ENCODE measurements around the gene RBM20. TPM values are rescaled to one million over a fixed set of nuclear protein-coding genes. Genes with fewer than 3 reads are reported as not detected.

The RBM20 gene
- 0.58 and 0.61 TPM in 2 replicates for total RNA-seq
- long read RNA-seq, partial matches to known transcripts: 0 of 1 reads
- long read RNA-seq, other reads (novel, unspliced or antisense): 1 of 1 reads

DNA sequence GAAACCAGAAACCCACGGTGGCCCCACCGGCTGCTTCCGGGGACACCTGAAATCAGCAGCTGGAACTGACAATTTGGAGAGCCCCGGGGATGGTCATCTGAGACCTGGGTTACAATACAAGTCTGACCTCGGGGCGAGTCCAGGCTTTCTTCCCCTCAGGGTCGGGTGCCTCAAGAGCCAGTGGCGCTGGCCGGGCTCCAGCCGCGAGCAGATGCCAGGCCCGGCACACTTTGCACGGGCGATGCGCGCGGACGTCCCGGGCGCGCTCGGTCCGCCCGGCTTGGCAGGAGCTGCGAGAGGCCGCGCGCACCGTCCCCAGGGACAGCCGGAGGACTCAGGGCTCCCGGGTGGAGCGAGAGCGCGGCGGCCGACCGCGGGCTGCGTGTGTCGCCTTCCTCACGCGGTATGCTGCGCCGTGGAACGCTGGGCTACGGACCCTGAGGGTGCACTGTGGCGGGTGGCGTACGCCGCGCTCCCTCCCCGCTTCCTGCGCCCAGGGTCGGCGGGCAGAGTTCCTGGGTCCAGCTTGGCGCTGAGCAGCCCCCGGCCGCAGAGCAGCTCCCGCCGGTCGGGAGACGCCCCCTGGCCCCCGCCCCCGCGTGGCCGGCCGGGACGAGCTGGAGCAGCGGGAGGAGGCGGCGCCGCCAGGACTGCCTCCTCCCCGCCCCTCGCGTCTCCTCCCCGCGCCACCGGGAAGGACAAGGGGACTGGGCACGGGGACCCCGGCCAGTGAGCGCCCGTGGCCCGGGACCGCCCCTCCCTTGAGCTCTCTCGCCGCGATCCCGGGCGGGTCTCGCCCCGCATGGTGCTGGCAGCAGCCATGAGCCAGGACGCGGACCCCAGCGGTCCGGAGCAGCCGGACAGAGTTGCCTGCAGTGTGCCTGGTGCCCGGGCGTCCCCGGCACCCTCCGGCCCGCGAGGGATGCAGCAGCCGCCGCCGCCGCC, at the start of gene RBM20:
RBM20 (plus strand) TSS at position 684 of the 945 bp plus-strand sequence; CDS start at position 803, 119 bp downstream.
- Mint-ChIP-seq H3K4me3 (peak within 1 kb of the TSS; percentile 91), H3K27me3 (ENCODE audit: low read depth) (peaks cover 81% of the 10 kb centered on the region), H3K27ac (ENCODE audit: unreplicated experiment) (no peak within 1 kb of the TSS), H3K36me3 (ENCODE audit: low read depth) (no peaks in the 10 kb centered on the region), H3K9me3 (no peaks in the 10 kb centered on the region), H3K4me1 (peaks cover 36% of the 10 kb centered on the region)
- peak; percentile 29 for DNase-seq (ENCODE audit: low read depth, low spot score)
- TF ChIP-seq, protein P1, sequence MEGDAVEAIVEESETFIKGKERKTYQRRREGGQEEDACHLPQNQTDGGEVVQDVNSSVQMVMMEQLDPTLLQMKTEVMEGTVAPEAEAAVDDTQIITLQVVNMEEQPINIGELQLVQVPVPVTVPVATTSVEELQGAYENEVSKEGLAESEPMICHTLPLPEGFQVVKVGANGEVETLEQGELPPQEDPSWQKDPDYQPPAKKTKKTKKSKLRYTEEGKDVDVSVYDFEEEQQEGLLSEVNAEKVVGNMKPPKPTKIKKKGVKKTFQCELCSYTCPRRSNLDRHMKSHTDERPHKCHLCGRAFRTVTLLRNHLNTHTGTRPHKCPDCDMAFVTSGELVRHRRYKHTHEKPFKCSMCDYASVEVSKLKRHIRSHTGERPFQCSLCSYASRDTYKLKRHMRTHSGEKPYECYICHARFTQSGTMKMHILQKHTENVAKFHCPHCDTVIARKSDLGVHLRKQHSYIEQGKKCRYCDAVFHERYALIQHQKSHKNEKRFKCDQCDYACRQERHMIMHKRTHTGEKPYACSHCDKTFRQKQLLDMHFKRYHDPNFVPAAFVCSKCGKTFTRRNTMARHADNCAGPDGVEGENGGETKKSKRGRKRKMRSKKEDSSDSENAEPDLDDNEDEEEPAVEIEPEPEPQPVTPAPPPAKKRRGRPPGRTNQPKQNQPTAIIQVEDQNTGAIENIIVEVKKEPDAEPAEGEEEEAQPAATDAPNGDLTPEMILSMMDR (conservative IDR thresholded peaks at IDR 0.05): no peak

DNA sequence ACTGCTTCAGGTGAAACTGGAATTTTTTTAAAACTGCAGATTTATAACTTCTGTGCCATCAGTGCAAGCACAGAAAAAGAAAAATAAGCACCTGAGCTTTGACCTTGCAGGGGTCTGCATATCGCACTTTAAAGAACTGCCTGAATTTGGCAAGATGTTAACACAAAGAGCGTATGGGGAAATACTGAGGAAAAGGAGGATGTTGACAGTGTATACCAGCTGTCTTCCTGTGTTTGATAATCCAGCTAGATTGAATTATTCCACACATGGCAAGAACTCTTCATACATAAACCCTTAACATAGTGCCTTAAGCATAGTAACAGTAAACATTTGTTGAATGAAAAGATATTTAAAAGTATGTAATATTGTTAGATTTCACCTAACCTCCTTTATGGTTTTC, 46.7 kb upstream of the RBM20 start:
- Mint-ChIP-seq H3K4me3 (no peak overlapping the region), H3K36me3 (ENCODE audit: low read depth) (peaks cover 9% of the 10 kb centered on the region), H3K4me1 (no peaks in the 10 kb centered on the region), H3K27me3 (ENCODE audit: low read depth) (no peaks in the 10 kb centered on the region), H3K9me3 (no peaks in the 10 kb centered on the region), H3K27ac (ENCODE audit: unreplicated experiment) (no peak overlapping the region)
- TF ChIP-seq, protein P1 (conservative IDR thresholded peaks at IDR 0.05): no peak
- no peak for DNase-seq (ENCODE audit: low read depth, low spot score)

GRCh38 chr10:110600487-110601101, 43.5 kb upstream of the RBM20 start:
- Mint-ChIP-seq H3K27me3 (ENCODE audit: low read depth) (no peaks in the 10 kb centered on the region), H3K36me3 (ENCODE audit: low read depth) (peaks cover 9% of the 10 kb centered on the region), H3K4me3 (no peak overlapping the region), H3K4me1 (no peaks in the 10 kb centered on the region), H3K27ac (ENCODE audit: unreplicated experiment) (no peak overlapping the region), H3K9me3 (no peaks in the 10 kb centered on the region)
- TF ChIP-seq, protein P1 (conservative IDR thresholded peaks at IDR 0.05): peak; percentile 77
- peak; percentile 38 for DNase-seq (ENCODE audit: low read depth, low spot score)

GRCh38 chr10:110601581-110601980, 42.6 kb upstream of the RBM20 start:
- H3K4me1 Mint-ChIP-seq: no peaks in the 10 kb centered on the region
- no peaks in the 10 kb centered on the region for H3K27me3 Mint-ChIP-seq (ENCODE audit: low read depth)
- H3K36me3 Mint-ChIP-seq (ENCODE audit: low read depth): peaks cover 9% of the 10 kb centered on the region

DNA sequence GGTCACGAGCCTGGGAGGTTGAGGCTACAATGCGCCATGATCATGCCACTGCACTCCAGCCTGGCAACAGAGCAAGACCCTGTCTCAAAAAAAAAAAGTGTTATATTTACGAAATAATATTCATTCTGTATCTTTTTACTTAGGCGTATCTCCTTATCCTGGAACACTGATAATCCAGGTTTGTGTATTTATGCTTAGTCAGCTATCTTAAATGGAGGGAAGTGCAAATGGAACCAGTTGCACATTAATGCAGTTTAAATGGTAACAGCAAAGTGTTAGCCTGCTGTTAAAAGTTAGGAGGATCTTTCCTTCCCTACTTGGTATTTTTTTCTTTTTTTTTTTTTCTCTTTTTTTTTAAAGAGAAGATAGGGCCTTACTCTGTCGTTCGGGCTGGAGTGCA, 36.0 kb upstream of the RBM20 start:
- peaks cover 6% of the 10 kb centered on the region for H3K4me1 Mint-ChIP-seq
- no peaks in the 10 kb centered on the region for H3K9me3 Mint-ChIP-seq
- H3K27ac Mint-ChIP-seq (ENCODE audit: unreplicated experiment): no peak overlapping the region
- no peak for DNase-seq (ENCODE audit: low read depth, low spot score)
- no peak overlapping the region for H3K4me3 Mint-ChIP-seq
- H3K27me3 Mint-ChIP-seq (ENCODE audit: low read depth): no peaks in the 10 kb centered on the region
- peaks cover 2% of the 10 kb centered on the region for H3K36me3 Mint-ChIP-seq (ENCODE audit: low read depth)
- TF ChIP-seq, protein P1 (conservative IDR thresholded peaks at IDR 0.05): no peak

More at GRCh38 chr10:110601581-110601980, 42.6 kb upstream of the RBM20 start:
- Mint-ChIP-seq H3K27ac (ENCODE audit: unreplicated experiment) (no peak overlapping the region), H3K4me3 (no peak overlapping the region), H3K9me3 (no peaks in the 10 kb centered on the region)
- TF ChIP-seq, protein P1 (conservative IDR thresholded peaks at IDR 0.05): no peak
- DNase-seq (ENCODE audit: low read depth, low spot score): no peak
